HCT116 (cell line): ENCODE measurements around the gene BST1. TPM values are rescaled to one million over a fixed set of nuclear protein-coding genes. Genes with fewer than 3 reads are reported as not detected.

Source experiments
- total RNA-seq: library from RNA; stranded (reverse); gene quantifications from one replicate; pipeline ENCODE4 v1.2.1, GENCODE V29; 2021; ENCODE audit not compliant: unreplicated experiment

BST1 gene
- total RNA-seq, 1 experiment from 2014 or later: 0.44 TPM

Other genes with a start within 250 kb of the BST1 start
- 13.0 TPM for gene CC2D2A, start 233.2 kb upstream of the BST1 start, total RNA-seq
- gene FBXL5, start 47.7 kb upstream of the BST1 start, total RNA-seq: 20.6 TPM
- gene FAM200B, start 21.2 kb upstream of the BST1 start, total RNA-seq: 26.1 TPM
- gene CD38, start 75.3 kb downstream of the BST1 start, total RNA-seq: not detected
- 8.7 TPM for gene FGFBP1, start 235.7 kb downstream of the BST1 start, total RNA-seq